HG03066 (cell line): ENCODE results near the gene GBA2.

Experiments
- ATAC-seq: cut with Tn5 transposase; IDR thresholded peaks from one replicate; pipeline ENCODE4 v1.9.1; 2021; ENCODE audit warnings: low read depth; ENCODE audit not compliant: unreplicated experiment

Gene GBA2

DNA sequence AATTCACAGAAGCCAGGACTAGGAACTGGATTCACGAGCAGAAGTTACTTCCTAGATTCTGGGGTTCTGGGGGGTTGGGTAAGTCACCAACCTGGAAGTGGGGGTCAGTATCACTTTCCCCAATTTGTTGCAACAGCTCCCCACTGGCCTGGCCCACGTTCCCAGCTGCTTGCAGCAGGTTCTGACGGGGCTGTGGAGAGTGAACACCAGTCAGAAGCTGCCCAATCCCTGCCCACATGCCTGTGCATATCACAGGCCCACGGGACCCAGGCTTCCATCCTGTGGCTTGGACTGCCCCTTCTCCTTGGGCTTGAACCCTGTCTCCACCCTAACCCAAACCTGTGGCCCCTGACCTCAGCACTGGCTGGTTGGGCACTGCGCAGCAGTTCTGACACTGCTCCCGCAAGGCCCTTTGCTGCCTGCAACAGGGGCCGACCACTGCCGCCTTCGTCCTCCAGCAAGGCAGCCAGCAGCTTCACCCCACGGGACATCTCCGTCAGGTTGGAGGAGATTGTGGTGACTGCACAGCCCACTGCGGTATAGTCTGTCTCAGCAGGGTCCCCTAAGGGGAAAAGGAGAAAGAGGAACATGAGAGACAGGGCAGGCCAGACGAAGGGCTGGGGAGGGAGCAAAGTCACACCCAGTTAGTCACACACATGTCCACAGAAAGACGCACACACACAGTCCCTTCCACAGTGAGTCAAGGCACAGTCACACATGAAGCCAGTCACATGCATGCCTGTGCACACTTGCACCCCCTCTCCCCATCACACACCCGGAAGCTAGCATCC is 30.1 kb downstream of the GBA2 start:
- ATAC-seq, result no peak

DNA sequence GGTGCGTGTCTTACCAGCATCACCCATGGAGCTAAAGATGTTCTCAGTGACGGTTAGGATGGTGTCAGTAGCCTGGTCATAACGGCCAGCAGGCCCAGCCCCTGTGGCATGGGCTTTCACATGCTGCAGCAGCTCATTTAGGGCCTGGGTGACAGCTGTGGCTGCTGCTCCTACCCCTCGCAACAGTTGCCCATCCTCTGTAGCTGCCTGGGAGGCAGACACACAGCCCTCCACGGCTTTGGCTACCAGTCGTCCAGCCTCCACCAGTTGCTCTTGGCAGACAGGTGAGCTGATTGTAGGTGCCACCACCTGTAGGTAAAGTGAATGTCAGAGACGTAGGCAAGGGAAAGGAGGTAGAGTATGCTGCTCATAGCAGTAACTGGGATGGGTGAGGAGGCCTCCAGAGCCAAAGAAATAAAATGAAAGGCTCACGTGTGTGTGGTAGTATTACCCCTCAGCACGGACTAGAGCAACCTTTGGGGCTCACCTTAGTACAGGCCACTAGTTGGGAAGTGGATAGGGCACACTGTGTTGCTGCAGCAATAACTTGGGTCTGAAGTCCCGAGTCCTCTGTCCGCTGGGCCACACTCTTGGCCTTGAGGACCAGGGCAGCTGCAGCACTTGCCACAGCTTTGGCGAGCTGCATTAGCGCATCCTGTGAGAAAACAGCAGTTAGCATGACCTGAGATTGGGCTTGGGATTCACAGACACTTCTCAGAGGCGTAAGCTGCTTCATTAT is 31.7 kb downstream of the GBA2 start:
- no peak for ATAC-seq

DNA sequence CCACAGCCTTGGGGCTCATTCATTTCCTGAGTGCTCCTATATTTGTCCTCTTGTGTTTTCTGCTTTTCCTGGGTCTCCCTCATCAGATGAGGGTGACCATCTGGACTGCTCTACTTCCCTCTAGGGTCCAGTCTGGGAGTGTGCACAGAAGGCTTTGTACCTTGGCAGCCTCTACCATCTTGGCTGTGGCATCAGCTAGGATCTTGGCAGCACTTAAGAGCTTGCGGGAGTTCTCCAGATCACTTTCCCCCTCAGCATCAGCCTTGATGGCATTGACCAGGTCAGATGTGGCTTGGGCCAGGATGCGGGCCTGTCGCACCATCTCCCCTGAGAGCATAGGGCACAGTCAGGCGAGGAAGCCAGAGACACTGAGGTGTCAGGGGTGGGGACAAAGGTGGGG is 32.8 kb downstream of the GBA2 start:
- ATAC-seq, result no peak

DNA sequence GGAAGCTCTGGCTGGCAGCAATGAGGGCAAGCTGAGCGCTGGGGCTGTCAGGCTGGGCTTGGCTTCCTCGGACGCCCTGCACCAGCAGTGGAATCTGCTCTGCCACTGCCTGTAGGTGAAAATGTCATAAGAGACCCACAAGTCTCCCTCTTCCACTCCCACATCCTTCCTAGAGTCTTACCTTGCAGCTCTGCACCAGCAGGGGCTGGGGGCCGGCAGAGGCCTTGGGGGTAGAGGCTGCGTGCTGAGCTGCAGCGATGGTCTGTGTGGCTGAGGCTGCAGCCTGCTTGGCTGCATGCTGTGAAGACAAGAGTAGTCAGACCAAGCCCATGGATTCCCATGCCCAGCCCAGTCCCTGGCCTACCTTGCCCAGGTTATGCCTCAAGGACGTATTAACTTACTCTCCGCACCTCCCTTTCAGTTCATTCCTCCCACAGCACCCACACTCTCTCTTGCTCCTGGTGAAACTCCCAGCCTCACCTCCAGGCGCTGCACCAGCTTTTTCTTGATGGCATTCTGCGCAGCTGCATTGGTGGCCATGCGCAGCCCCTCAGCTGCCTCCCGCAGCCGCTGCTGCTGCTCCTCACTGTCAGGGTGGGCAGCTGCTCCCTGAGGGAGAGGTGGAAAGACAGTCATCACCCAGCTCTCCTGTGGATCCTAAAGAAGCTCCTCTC is 34.3 kb downstream of the GBA2 start:
- no peak for ATAC-seq

DNA sequence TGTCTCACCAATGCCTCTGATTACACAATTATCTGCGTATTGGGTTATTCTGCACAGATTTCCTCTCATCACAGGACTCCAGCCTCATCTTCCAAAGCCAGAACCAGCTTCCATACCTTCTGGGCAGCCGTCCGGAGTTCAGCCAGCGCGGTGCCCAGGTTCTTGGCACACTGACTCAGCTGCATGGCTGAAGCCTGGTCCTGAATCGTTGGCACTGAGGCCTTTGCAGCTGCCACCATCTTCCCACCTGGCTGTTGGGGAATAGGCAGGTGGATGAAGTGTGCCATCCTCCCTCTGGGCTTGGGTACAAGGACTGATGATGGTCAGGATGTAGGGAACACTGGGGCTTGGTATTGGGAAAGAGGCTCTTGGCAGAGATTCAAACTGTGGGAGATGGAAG is 34.9 kb downstream of the GBA2 start:
- ATAC-seq, result no peak

DNA sequence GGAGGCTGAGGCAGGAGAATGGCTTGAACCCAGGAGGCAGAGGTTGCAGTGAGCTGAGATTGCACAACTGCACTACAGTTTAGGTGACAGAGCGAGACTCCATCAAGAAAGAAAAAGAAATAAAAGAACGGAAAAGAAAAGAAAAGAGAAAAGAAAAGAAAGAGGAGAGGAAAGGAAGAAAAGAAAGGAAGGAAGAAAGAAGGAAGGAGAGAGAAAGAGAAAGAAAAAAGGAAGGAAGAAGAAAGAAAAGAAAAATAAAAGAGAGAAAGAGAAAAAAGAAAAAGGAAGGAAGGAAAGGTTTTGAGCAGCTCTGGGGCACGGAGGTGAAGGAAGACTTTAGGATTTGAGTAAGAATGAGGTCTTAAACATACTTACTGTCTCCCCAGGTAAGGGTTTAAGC is 35.5 kb downstream of the GBA2 start:
- no peak for ATAC-seq

DNA sequence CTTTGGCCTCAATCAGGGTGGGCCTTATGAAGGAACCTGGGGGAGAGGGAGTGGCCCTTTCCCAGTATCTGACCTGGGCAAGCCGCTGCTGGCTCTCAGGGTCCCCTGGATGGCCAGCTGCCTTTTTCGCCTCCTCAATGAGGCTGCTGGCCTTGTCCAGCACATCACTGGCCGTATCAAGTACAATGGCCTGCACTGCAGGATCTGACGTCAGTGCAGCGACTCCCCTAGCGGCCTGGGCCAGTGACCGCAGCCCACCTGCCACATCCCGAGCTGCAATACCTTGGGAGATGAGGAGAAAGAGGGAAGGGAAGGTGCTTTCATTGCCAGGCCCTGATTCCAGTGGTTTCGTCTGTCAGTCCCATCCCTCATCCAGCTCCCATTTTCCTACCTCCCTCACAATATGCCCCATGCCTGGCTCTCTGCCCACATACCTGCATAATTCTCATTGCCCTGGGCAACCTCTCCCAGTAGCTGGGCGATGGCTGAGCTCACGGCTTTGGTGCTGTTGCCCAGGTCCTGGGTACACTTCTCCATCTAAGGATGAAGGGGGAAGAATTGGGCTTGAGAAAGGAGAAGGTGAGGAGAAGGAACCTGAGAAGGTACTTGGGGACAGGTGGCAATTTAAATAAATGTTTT is 36.1 kb downstream of the GBA2 start:
- no peak for ATAC-seq

DNA sequence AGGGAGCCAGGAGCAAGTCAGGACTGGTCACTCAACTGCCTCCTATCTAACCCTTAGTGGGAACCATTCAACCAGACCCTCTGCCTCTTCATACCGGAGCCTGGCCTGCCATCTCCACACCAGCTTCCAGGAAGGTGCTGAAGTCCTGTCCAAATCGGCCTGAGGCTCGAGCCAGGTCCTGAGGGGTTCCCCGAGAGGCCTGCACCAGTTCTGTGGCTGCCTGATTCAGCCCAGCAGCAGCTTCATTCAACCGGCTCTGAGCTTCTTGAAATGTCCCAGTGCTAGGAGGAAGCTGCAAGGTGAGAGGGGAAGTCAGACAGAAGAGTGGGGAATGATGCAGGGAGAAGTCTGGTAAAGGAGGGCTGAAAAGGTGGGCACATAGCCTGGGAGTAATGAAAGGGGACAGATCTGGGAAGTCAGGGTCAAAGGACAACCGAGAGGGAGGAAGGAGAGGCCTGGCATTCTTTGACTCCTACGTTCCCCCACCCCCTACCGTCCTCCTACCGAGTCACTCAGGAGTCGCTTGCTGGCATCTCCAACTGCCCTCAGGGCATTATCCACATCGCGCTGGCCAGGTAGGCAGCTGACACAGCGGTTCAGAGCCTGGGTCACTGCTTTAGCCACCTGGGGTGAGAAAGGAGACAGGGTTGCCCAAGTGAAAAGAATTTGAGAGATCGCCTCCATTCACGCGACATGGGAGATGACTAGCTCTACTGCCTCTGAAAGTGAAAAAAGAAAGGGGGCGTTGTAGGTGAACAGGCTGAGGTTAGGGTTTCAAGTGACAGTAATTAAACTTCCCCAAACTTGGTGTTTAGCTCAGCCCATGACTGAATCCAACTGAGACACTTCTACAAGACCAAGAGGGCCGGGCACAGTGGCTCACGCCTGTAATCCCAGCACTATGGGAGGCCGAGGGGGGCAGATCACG is 37.3 kb downstream of the GBA2 start:
- ATAC-seq, result no peak

DNA sequence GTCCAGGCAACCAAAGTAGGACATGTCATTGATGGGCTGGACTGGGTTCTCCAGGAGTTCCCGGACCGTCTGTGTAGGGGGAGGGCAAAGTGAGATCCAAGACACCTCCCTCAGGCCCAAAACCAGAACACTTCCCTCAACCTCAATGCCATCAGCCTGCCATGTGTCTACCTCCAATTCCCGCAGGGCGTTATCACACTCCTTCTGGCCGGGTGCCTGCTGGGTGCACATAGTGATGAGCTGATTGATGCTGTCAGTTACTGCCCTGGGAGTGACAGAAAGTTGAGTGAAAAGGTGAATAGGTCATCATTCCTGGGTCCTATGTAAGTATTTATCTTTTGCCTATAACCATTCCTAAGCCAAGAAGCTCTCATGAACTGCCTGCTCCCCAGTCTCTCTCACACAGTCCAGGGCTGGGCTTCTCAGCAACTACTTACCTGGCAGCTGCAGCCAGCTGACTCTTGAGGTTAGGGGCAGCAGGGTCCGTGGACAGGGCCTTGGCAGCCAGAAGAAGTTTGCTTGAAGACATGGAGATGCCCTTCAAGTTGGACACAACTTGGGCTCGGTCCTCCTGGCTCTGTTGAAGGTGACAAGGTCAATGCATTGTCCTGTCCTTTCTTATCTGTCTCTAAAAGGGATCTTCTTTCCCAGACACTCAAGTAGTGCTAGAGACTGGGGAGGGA is 38.1 kb downstream of the GBA2 start:
- ATAC-seq, result no peak

DNA sequence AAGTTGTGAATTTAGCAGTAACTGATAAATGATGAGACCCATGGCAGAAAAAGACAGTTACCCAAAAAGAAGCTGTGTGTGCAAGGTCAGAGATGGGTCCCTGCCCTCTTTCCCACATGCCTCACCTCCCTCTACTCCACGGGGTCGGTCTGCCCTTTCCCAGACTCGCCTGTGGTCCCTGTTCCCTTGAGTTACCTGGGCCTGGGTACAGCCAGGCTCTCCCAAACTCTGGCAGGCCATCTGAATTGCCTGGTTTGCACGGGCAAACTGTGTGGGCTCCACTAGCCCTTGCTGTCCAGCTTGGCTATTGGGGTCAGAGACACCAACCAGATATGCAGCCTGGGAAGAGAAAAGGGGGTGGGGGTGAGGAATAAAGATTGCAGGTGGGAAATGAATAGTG is 40.9 kb downstream of the GBA2 start:
- ATAC-seq, result no peak

DNA sequence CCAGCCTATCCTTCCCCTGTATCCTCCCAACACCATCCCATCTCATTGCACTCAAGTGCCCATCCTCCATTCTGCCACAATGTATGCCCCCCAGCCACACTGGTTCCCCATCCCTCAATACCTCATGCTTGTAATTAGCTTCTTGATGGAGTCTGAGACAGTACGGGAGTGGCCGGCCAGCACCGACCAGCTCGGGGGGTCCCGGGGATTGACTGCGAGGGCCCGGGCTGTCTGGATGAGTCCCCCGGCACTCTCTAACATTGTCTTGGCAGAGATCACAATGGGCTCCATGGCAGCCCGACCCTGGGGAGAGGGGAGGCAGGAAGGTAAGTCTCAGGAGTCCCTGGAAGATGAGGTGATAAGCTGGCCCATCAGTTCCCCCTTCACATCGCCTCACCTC is 42.1 kb downstream of the GBA2 start:
- no peak for ATAC-seq

DNA sequence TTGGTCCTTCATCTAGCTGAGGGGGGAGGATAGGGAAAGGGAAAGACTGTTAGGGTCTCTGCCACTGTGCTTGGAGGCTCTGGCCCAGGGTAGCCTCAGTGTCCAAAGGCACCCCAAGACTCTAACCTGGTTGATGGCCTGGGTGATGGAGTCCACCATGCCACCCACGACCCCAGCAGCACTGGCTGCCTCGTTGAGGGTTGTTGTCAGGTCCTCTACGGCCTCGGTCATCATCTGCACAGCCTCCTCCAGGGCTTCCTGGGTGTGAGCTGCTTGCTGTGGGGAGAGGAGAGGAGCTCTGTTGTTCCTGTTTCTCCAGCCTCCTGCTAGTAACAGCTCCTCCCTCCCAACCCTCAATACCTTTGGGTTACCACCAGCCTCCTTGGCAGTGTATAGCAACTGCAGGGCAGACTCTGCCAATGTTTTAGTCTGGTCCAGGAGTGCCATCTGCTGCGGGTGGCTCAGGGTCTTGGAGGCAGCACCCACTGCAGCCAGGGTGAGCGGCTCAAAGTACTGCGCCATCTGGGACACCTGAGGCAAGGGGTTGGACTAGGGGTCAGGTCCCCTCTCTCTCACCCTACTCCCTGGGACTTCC is 43.1 kb downstream of the GBA2 start:
- no peak for ATAC-seq

DNA sequence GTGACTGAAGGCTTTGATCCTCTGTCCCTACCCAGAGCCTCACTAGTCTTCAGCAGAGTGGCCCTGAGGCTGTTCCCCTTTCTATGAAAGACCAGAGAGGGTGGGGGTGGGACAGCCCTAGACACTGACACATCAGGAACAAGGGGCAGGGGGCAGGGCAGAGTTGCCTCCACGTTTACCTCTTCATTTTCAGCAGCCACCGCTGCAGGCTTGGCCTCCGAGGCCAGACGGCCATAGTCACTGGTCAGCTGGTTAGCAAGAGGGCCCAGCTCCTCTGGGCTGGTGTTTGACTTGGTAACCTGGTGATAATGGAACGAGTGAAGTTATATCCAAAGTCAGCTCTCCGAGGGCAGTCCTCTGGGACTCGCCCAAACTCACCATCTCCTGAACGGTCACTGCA is 43.7 kb downstream of the GBA2 start:
- ATAC-seq, result no peak

DNA sequence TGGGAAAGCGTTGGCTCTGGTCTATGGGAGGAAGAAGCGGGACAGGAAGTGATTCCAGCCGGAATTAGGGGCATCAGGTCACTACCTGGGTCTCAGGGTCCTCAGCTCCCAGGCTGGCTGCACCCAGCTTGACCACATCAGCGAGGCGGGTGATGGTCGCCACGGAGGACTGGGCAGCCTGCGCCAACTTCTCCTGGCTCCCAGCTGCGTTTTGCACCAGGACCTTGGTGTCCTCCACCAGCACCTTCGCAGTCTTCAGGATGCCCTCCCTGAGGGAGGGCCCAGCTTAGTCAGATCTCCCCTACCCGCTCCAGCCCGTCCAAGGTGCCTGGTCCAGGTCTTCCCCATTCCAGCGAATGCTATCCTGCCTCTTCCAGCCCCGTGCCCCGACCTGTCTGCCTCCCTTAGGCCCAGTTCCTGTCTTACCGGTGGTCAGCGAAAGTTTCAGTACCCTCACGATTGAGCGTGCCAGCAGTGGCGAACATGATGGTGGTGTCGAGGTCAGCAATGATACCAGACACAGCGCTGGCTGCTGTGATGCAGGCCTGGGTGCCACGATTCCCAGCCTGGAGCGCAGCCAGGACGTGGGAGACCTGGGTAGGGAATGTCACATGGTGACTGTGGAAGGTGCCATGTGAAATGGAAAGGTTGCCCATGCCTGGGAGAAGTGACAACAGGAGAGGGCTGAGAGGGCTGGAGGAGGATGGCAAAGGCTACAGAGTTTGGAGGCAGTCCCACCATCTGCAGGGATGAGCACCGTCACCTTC is 44.9 kb downstream of the GBA2 start:
- ATAC-seq, result no peak

DNA sequence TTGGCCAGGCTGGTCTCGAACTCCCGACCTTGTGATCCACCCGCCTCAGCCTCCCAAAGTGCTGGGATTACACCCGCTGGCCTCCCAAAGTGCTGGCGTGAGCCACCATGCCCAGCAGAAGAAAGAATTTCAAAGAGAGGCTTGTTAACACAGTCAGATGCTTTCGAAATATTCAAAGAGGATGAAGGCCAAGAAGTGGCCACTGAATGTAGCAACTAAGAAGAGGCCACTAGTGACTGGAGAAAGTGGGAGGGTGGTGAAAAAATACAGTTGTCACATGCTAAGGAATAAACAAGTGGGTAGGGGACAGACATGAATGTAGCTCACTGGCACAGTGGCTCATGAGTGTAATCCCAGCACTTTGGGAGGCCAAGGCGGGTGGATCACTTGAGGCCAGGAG is 46.3 kb downstream of the GBA2 start:
- no peak for ATAC-seq

DNA sequence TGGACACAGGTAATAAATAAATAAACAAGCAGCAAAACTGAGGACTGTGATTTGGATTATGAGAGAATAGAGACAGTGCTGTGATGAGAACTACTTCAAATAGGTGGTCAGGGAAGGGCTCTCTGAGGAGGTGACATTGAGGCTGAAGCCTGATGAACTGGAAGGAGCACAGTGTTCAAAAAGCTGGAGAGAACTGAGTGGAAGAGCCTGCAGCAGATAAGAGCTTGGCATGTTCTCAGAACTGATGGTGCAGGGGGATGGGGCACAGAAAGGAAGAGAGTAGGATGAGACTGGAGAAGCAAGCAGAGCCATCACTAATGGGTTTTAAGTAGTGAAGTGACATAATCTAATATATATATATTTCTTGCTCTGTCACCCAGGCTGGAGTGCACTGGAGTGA is 48.1 kb downstream of the GBA2 start:
- ATAC-seq, result no peak

DNA sequence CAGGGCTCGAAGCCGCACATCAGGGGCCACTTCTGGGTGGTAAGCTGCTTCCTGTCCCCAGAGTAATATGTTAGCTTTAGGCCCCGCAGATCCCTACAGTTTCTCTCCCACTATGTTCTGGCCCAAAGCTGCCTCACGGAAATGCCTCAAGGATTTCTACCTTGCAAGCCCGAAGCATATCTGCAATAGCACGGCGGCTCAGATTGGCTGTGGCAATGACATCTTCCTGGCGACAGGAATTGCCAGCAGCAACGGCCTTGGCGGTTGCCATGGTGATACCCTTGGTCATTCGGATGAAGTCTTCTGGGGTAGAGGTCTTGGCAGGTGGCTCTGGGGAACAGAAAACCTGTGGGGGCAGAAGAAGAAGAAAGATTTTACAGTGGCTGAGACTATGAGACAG is 49.0 kb downstream of the GBA2 start:
- no peak for ATAC-seq

DNA sequence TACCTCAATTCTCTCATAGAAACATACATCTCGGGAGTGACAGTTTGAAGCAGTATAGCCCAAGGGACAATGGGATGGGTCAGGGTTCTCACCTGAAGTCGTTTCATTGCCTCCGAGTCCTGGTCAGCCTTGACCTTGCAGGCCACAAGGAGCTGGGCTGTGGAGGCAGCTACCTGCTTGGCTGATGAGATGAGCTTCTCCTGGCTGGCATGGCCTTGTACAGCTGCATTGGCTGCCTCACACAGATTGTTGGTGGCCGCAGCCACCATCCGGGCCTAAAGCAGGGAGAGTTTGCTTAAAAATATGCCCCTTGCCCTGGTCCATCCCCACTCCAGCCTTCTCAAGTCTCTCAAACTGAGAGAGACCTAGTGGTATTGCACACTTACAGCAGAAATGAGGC is 50.8 kb downstream of the GBA2 start:
- no peak for ATAC-seq

DNA sequence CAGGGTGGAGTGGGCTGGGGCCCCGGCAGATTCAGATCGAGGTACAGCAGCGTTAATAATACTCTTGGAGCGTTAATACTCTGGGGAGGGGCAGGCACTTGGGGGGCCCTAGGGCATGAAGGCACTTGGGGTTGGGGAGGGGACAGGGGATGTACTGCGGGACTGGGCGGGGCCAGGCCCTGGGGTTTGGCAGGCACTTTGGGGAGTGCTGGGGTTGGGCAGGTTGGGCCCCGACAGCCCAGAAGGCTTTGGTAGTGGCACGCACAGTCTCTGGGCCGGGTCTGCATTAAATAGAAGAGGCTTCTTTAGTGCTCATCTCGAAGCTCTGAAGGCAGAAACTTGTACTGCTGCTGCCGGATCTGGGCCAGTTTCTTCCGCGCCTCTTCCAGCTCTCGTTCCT is 51.5 kb downstream of the GBA2 start:
- no peak for ATAC-seq
